ENCODE results near the gene OR2L5. TPM values are rescaled to one million over a fixed set of nuclear protein-coding genes. Genes with fewer than 3 reads are reported as not detected.

The OR2L5 gene
- total RNA-seq, 4 donors from 2014 or later = 0.40 TPM; not detected in 3

Small RNA genes within 50 kb of the gene (small RNA-seq; reads per million reads assigned to genes)
- 0 reads per million in 2 donors for gene RF00019

Other genes starting within 250 kb of the OR2L5 start
- gene OR14A16, start 189.5 kb upstream of the OR2L5 start, total RNA-seq = not detected
- gene OR11L1, start 171.8 kb upstream of the OR2L5 start, total RNA-seq = not detected
- gene TRIM58, start 156.5 kb upstream of the OR2L5 start, total RNA-seq = 1 to 10 TPM in 1 of 4 donors, not detected in 3; 7.2 TPM
- gene OR2W3, start 118.1 kb upstream of the OR2L5 start, total RNA-seq = 1 to 10 TPM in 1 of 4 donors, not detected in 3; 2.5 TPM
- not detected for gene OR2T8, start 93.4 kb upstream of the OR2L5 start, total RNA-seq
- gene OR2AJ1, start 88.8 kb upstream of the OR2L5 start, total RNA-seq = not detected
- not detected for gene OR2L8, start 64.8 kb upstream of the OR2L5 start, total RNA-seq
- not detected for gene OR2AK2, start 48.4 kb upstream of the OR2L5 start, total RNA-seq
- gene OR2L2, start 16.4 kb downstream of the OR2L5 start, total RNA-seq = under 1 TPM in 1 of 4 donors, not detected in 3; 0.13 TPM
- not detected for gene OR2L3, start 33.2 kb downstream of the OR2L5 start, total RNA-seq
- gene OR2L13, start 81.5 kb downstream of the OR2L5 start, total RNA-seq = not detected
- gene OR2M5, start 131.5 kb downstream of the OR2L5 start, total RNA-seq = not detected
- not detected for gene OR2M2, start 161.2 kb downstream of the OR2L5 start, total RNA-seq
- not detected for gene OR2M3, start 183.6 kb downstream of the OR2L5 start, total RNA-seq
- not detected for gene OR2M4, start 217.8 kb downstream of the OR2L5 start, total RNA-seq